CD14-positive monocyte (primary cell): ENCODE data around the gene IL4R. TPM values are rescaled to one million over a fixed set of nuclear protein-coding genes. Genes with fewer than 3 reads are reported as not detected.

Experiments
- DNase-seq, 3 donors: peaks; one replicate each; pipeline ENCODE4 v3.0.0-alpha.2; 2011 to 2022
- H2AFZ ChIP-seq: 2 replicates; pipeline ENCODE4 v1.6.0; 2012; ENCODE audit warnings: mild to moderate bottlenecking, low read depth, low read length, inconsistent platforms; ENCODE audit not compliant: insufficient read depth, poor library complexity, severe bottlenecking
- H3K27ac ChIP-seq, 2 donors: 1 replicate in 1 of 2; 2 replicates in 1 of 2; pipeline ENCODE4 v1.5.1; 2012 to 2013; ENCODE audit warnings: low read length in 2 of 2, control low read depth in 1 of 2, inconsistent platforms in 1 of 2, low read depth in 1 of 2, mild to moderate bottlenecking in 1 of 2
- H3K27me3 ChIP-seq, 2 donors: one replicate each; pipeline versions ENCODE4 v1.6.0 to v1.6.1; 2011 to 2013; ENCODE audit warnings: low read length in 2 of 2; ENCODE audit not compliant: control insufficient read depth in 2 of 2, insufficient read depth in 2 of 2
- H3K36me3 ChIP-seq, 2 donors: replicated peaks in 1 of 2; 1 replicate in 1 of 2; 2 replicates in 1 of 2; pipeline versions ENCODE4 v1.5.1 to v1.6.1; 2012 to 2013; ENCODE audit warnings: low read length in 2 of 2, control low read depth in 1 of 2, inconsistent platforms in 1 of 2, mild to moderate bottlenecking in 1 of 2; ENCODE audit not compliant: insufficient read depth in 2 of 2, control insufficient read depth in 1 of 2
- H3K4me1 ChIP-seq, 2 donors: 1 replicate in 1 of 2; 2 replicates in 1 of 2; pipeline versions ENCODE4 v1.5.1 to v1.6.1; 2012 to 2013; ENCODE audit warnings: low read length in 2 of 2, control low read depth in 1 of 2, inconsistent platforms in 1 of 2, mild to moderate bottlenecking in 1 of 2, moderate library complexity in 1 of 2; ENCODE audit not compliant: insufficient read depth in 2 of 2, control insufficient read depth in 1 of 2
- H3K4me2 ChIP-seq: replicated peaks from 2 replicates; pipeline ENCODE3; 2012; ENCODE audit warnings: low read length, moderate library complexity, mild to moderate bottlenecking; ENCODE audit not compliant: poor library complexity, severe bottlenecking; ENCODE audit errors: extremely low read depth
- H3K4me3 ChIP-seq, 3 experiments: fragments of 200-600 bp in 1 of 3; sonication (generic) in 1 of 3; replicated peaks in 1 of 3; 1 replicate in 2 of 3; 2 replicates in 1 of 3; pipeline ENCODE4 v1.5.1; 2011 to 2013; ENCODE audit warnings: low read length in 3 of 3, mild to moderate bottlenecking in 3 of 3, control low read depth in 2 of 3, low read depth in 2 of 3, inconsistent platforms in 1 of 3, moderate library complexity in 1 of 3
- H3K79me2 ChIP-seq: 2 replicates; pipeline ENCODE4 v1.6.0; 2012; ENCODE audit warnings: mild to moderate bottlenecking, control low read depth, inconsistent platforms, low read length, moderate library complexity; ENCODE audit not compliant: insufficient read depth
- H3K9ac ChIP-seq: 2 replicates; pipeline ENCODE4 v1.6.0; 2017; ENCODE audit warnings: low read length, mild to moderate bottlenecking; ENCODE audit not compliant: insufficient read depth, poor library complexity, severe bottlenecking
- H3K9me3 ChIP-seq, 2 donors: replicated peaks in 1 of 2; 1 replicate in 1 of 2; 2 replicates in 1 of 2; pipeline versions ENCODE4 v1.5.1 to v1.6.1; 2012 to 2013; ENCODE audit warnings: low read length in 2 of 2, control low read depth in 1 of 2; ENCODE audit not compliant: control insufficient read depth in 1 of 2, insufficient read depth in 1 of 2
- H4K20me1 ChIP-seq: 2 replicates; pipeline ENCODE4 v1.6.0; 2012; ENCODE audit warnings: mild to moderate bottlenecking, low read length, control low read depth, moderate library complexity; ENCODE audit not compliant: insufficient read depth
- H3K27ac Mint-ChIP-seq, 7 donors: one replicate each; pipeline ENCODE4 v1.8.0; 2020; ENCODE audit warnings: mild to moderate bottlenecking in 7 of 7, mixed read lengths in 7 of 7, moderate library complexity in 6 of 7, inconsistent platforms in 2 of 7
- H3K27me3 Mint-ChIP-seq, 3 donors: one replicate each; pipeline ENCODE4 v1.8.0; 2021 to 2022; ENCODE audit warnings: low read depth in 3 of 3, mild to moderate bottlenecking in 3 of 3, mixed read lengths in 3 of 3, moderate library complexity in 3 of 3, inconsistent platforms in 1 of 3
- H3K36me3 Mint-ChIP-seq, 2 donors: one replicate each; pipeline ENCODE4 v1.8.0; 2020; ENCODE audit warnings: mixed read lengths in 2 of 2, inconsistent platforms in 1 of 2, mild to moderate bottlenecking in 1 of 2
- H3K4me1 Mint-ChIP-seq: one replicate; pipeline ENCODE4 v1.8.0; 2020; ENCODE audit warnings: mild to moderate bottlenecking, mixed read lengths
- H3K4me3 Mint-ChIP-seq, 2 donors: one replicate each; pipeline ENCODE4 v1.8.0; 2020; ENCODE audit warnings: mild to moderate bottlenecking in 2 of 2, mixed read lengths in 2 of 2, moderate library complexity in 1 of 2
- H3K9me3 Mint-ChIP-seq, 7 donors: one replicate each; pipeline ENCODE4 v1.8.0; 2020 to 2022; ENCODE audit warnings: mixed read lengths in 7 of 7, mild to moderate bottlenecking in 6 of 7, moderate library complexity in 6 of 7, inconsistent platforms in 2 of 7
- CTCF ChIP-seq: fragments of 200-600 bp; IDR thresholded peaks from one replicate; pipeline ENCODE4 v1.8.0; 2022; ENCODE audit warnings: antibody characterized with exemption, mild to moderate bottlenecking
- WGBS: methylation state at CpG from one replicate; pipeline ENCODE4 v1.1.5; 2013; ENCODE audit warnings: missing lambda C conversion rate; ENCODE audit not compliant: insufficient coverage; 5-methylcytosine and 5-hydroxymethylcytosine counted together
- intact Hi-C, 2 donors: fragments of 100-400 bp; cut with micrococcal nuclease; formaldehyde crosslinking; loops; one replicate each; pipeline versions ENCODE4 v1.15.0 to v1.15.1; 2023
- polyA plus RNA-seq, 3 donors: library from polyadenylated mRNA; depleted of rRNA in 1 of 3; unstranded in 2 of 3; stranded (reverse) in 1 of 3; fragments of 300-500 nt in 2 of 3; fragments of >200 nt in 1 of 3; fragmentation: Illumina TruSeq in 2 of 3; gene quantifications; 1 replicate in 2 of 3; 2 replicates in 1 of 3; pipeline ENCODE4 v1.2.3, GENCODE V29; 2012 to 2021

Gene IL4R
- polyA plus RNA-seq, 3 donors = 25.1 to 80.4 (median 35.6) TPM

- 67% methylated on average over 2 of the region's 5 CpGs for WGBS
- Histone ChIP-seq H3K27ac (peak overlapping the region; percentile 81 to 87), H3K4me1 (peaks cover 35 to 39% of the 10 kb centered on the region in 2 donors), H3K79me2 (no peaks in the 10 kb centered on the region), H3K9me3 (no peaks in the 10 kb centered on the region), H4K20me1 (no peaks in the 10 kb centered on the region), H3K27me3 (no peaks in the 10 kb centered on the region), H3K4me3 (peak overlapping the region in 1 of 3 experiments; percentile 55), H3K36me3 (no peaks in the 10 kb centered on the region), H3K9ac (no peak overlapping the region), H3K4me2 (peak overlapping the region; percentile 52), H2AFZ (peak overlapping the region; percentile 71)
- H3K36me3 Mint-ChIP-seq = peaks cover 0 to 2% of the 10 kb centered on the region in 2 donors
- H3K9me3 Mint-ChIP-seq = peaks cover 5 to 14% (median 11%) of the 10 kb centered on the region in 7 donors
- no peak for DNase-seq
- peaks cover 0 to 7% (median 2%) of the 10 kb centered on the region in 3 donors for H3K27me3 Mint-ChIP-seq
- H3K4me3 Mint-ChIP-seq = peak overlapping the region in 1 of 2 donors; percentile 75
- intact Hi-C loops = no loop called here
- H3K4me1 Mint-ChIP-seq = peaks cover 42% of the 10 kb centered on the region
- TF ChIP-seq CTCF = no peak
- H3K27ac Mint-ChIP-seq = peak overlapping the region; percentile 54 to 94 (median 83)
Observed at GRCh38 chr16:27384425-27384824, 70.7 kb downstream of the IL4R start.

- intact Hi-C loops = no loop called here
- H2AFZ ChIP-seq = no peak overlapping the region
- H4K20me1 ChIP-seq = no peaks in the 10 kb centered on the region
- no peak overlapping the region for H3K27ac ChIP-seq
- peaks cover 0 to 4% (median 0%) of the 10 kb centered on the region in 3 donors for H3K27me3 Mint-ChIP-seq
- H3K4me1 ChIP-seq = peaks cover 41 to 47% of the 10 kb centered on the region in 2 donors
- peak overlapping the region in 1 of 7 donors; percentile 18 for H3K27ac Mint-ChIP-seq
- H3K79me2 ChIP-seq = no peaks in the 10 kb centered on the region
- no peaks in the 10 kb centered on the region for H3K27me3 ChIP-seq
- TF ChIP-seq CTCF = no peak
- H3K4me1 Mint-ChIP-seq = peaks cover 45% of the 10 kb centered on the region
- DNase-seq = no peak
- peaks cover 0 to 2% of the 10 kb centered on the region in 2 donors for H3K36me3 Mint-ChIP-seq
- H3K4me3 Mint-ChIP-seq = no peak overlapping the region
- H3K9me3 Mint-ChIP-seq = peaks cover 7 to 18% (median 14%) of the 10 kb centered on the region in 7 donors
- H3K9ac ChIP-seq = no peak overlapping the region
- WGBS = no CpG with 5 or more reads among the region's 7 CpGs
- no peak overlapping the region for H3K4me2 ChIP-seq
- no peaks in the 10 kb centered on the region for H3K9me3 ChIP-seq
- no peak overlapping the region for H3K4me3 ChIP-seq
- H3K36me3 ChIP-seq = no peaks in the 10 kb centered on the region
Observed at GRCh38 chr16:27385398-27385797, 71.6 kb downstream of the IL4R start.
